MCF 10A (cell line): ENCODE results near the gene NOC2L. TPM values are rescaled to one million over a fixed set of nuclear protein-coding genes. Genes with fewer than 3 reads are reported as not detected.

ENCODE experiments used
- BruUV-seq: library from RNA; stranded (reverse); fragments of 400-500 nt; replicated peaks from 2 replicates; lab custom pipeline; 2021; lab: Mats Ljungman, UMichigan
- CTCF ChIA-PET: fragments of 300-600 bp; sonication (Branson Sonifier 250); formaldehyde crosslinking; extraction: SDS; loops from one replicate; lab custom pipeline; 2021; ENCODE audit warnings: antibody characterized with exemption, inconsistent platforms; lab: Yijun Ruan, JAX
- POLR2A ChIA-PET: fragments of 300-600, 350-650 bp; sonication (Branson Sonifier 250); formaldehyde crosslinking; extraction: SDS; loops from one replicate; lab custom pipeline; 2020; ENCODE audit warnings: antibody characterized with exemption, inconsistent platforms; lab: Yijun Ruan, JAX
- DNase-seq: peaks from one replicate; pipeline ENCODE4 v3.0.0-alpha.2; 2018; ENCODE audit not compliant: unreplicated experiment
- H3K27ac Mint-ChIP-seq: one replicate; pipeline ENCODE4 v1.8.0; 2022; ENCODE audit warnings: mild to moderate bottlenecking, low read depth, mixed read lengths; ENCODE audit not compliant: unreplicated experiment
- H3K27me3 Mint-ChIP-seq: one replicate; pipeline ENCODE4 v1.8.0; 2022; ENCODE audit warnings: mixed read lengths; ENCODE audit not compliant: insufficient read depth, unreplicated experiment
- H3K36me3 Mint-ChIP-seq: one replicate; pipeline ENCODE4 v1.8.0; 2022; ENCODE audit warnings: mild to moderate bottlenecking, moderate library complexity, mixed read lengths; ENCODE audit not compliant: insufficient read depth, unreplicated experiment
- H3K4me1 Mint-ChIP-seq: one replicate; pipeline ENCODE4 v1.8.0; 2022; ENCODE audit warnings: mixed read lengths; ENCODE audit not compliant: insufficient read depth, unreplicated experiment
- H3K4me3 Mint-ChIP-seq: one replicate; pipeline ENCODE4 v1.8.0; 2022; ENCODE audit warnings: mild to moderate bottlenecking, moderate library complexity, mixed read lengths; ENCODE audit not compliant: unreplicated experiment
- H3K9me3 Mint-ChIP-seq: one replicate; pipeline ENCODE4 v1.8.0; 2022; ENCODE audit warnings: mixed read lengths; ENCODE audit not compliant: unreplicated experiment
- CTCF ChIP-seq: fragments of 200-600 bp; IDR thresholded peaks from one replicate; pipeline ENCODE4 v1.8.0; 2022; ENCODE audit warnings: antibody characterized with exemption, mild to moderate bottlenecking; ENCODE audit not compliant: unreplicated experiment
- intact Hi-C: fragments of 100-400 bp; cut with micrococcal nuclease; formaldehyde crosslinking; loops from 2 replicates; pipeline ENCODE4 v1.14.1; 2022
- total RNA-seq: library from RNA; stranded (reverse); gene quantifications from 2 replicates; pipeline ENCODE4 v1.2.3, GENCODE V29; 2022

Gene NOC2L
- total RNA-seq, 1 experiment from 2014 or later = 136 TPM

DNA sequence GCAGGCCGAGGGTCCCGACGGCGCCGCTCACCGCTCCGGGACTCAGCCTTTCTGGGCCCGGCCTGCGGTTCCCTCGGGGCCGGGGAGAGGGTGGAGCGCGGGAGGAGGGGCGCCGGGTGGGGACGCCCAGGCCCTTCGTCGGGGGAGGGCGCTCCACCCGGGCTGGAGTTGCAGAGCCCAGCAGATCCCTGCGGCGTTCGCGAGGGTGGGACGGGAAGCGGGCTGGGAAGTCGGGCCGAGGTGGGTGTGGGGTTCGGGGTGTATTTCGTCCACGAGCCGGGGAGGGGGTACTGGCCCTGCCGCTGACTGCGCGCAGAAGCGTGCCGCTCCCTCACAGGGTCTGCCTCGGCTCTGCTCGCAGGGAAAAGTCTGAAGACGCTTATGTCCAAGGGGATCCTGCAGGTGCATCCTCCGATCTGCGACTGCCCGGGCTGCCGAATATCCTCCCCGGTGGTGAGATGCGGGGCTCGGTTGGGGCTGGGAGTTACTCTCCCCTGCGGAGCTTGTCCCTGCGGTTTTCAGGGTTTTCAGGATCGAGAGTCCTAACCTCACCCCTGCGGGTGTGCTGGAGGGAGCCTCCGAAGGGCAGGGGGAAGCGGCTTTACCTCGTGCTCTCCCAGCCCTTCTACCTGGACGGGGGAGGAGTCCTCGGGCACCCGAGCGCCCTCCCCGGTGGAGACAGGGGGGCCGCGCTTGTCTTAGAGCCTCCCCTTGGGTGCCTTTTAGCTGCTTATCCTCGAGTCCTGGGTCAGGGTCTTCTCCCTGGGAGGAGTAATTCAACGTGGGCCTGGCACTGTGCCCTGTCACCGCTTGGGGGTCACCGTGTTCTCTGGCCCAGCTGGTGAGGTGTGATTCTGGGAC is 33.3 kb downstream of the NOC2L start:
- peaks cover 51% of the 10 kb centered on the region for H3K27me3 Mint-ChIP-seq
- no peak overlapping the region for H3K4me3 Mint-ChIP-seq
- no TSS peak for BruUV-seq
- peaks cover 7% of the 10 kb centered on the region for H3K4me1 Mint-ChIP-seq
- no peaks in the 10 kb centered on the region for H3K9me3 Mint-ChIP-seq
- TF ChIP-seq CTCF = no peak
- POLR2A ChIA-PET = interaction anchor here (0.7 kb wide), 1 partner anchor 133 kb away, joined by 3 read pairs; no protein-coding TSS in a partner anchor
- CTCF ChIA-PET = no interaction called here
- no peak for DNase-seq
- no peak overlapping the region for H3K27ac Mint-ChIP-seq
- intact Hi-C loops = no loop called here
- H3K36me3 Mint-ChIP-seq = no peaks in the 10 kb centered on the region

- intact Hi-C loops = no loop called here
- no TSS peak for BruUV-seq
- ChIA-PET CTCF (no interaction called here), POLR2A (no interaction called here)
- H3K9me3 Mint-ChIP-seq = no peaks in the 10 kb centered on the region
- DNase-seq = no peak
- no peak for TF ChIP-seq CTCF
- H3K27ac Mint-ChIP-seq = no peak overlapping the region
- H3K36me3 Mint-ChIP-seq = no peaks in the 10 kb centered on the region
- peaks cover 13% of the 10 kb centered on the region for H3K4me1 Mint-ChIP-seq
- H3K4me3 Mint-ChIP-seq = peak overlapping the region; percentile 14
- H3K27me3 Mint-ChIP-seq = peaks cover 51% of the 10 kb centered on the region
Observed at GRCh38 chr1:924656-925560, 34.1 kb downstream of the NOC2L start.

- peaks cover 13% of the 10 kb centered on the region for H3K4me1 Mint-ChIP-seq
- BruUV-seq = no TSS peak
- no peak for DNase-seq
- POLR2A ChIA-PET = no interaction called here
- CTCF ChIA-PET = interaction anchor here (1.9 kb wide), 1 partner anchor 19 kb away, joined by 4 read pairs; no protein-coding TSS in a partner anchor
- intact Hi-C loops = no loop called here
- no peaks in the 10 kb centered on the region for H3K36me3 Mint-ChIP-seq
- peak overlapping the region; percentile 45 for H3K4me3 Mint-ChIP-seq
- TF ChIP-seq CTCF = no peak
- H3K27me3 Mint-ChIP-seq = peaks cover 52% of the 10 kb centered on the region
- H3K9me3 Mint-ChIP-seq = no peaks in the 10 kb centered on the region
- no peak overlapping the region for H3K27ac Mint-ChIP-seq
Observed at GRCh38 chr1:923991-924655, 34.9 kb downstream of the NOC2L start.
